DMS79 treated with DMSO at 0.1 percent for 48 hours (cell line): ENCODE measurements around the gene SMAD5.

Experiments used
- DNase-seq: peaks from one replicate; lab custom pipeline; 2025; lab: John Stamatoyannopoulos, UW

Gene SMAD5

DNA sequence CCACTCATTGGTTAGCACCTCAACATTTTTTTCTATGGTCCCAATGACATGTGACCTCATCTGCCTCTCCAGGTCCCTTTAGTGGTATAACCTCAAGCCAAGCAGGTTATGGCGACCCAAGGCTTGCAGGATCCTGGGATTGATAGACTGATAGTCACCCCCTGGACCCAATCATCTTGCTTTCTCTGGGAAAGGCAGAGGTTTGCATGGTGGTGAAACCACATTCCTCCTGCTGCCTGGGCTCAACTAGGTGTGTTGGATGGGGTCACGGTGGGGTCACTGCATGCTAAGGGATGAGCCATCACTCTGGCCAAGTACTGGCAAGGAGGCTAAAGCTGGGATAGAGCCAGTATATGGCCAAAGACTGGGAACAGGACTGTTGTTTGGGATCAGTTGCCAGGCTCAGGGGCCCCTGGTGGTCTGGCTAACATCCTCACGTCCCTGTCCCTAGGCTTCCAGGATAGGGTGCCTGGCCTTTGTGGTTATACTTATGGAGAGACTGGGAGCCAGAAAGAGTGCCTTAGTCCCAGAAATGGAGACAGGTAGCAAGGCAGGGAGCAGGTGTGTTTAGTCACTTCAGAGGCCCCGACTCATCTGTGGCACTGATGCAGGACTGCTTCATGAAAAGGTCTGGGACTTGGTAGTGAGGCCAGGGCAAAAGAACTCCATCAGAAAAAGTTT, 65.0 kb downstream of the SMAD5 start:
- no peak for DNase-seq

DNA sequence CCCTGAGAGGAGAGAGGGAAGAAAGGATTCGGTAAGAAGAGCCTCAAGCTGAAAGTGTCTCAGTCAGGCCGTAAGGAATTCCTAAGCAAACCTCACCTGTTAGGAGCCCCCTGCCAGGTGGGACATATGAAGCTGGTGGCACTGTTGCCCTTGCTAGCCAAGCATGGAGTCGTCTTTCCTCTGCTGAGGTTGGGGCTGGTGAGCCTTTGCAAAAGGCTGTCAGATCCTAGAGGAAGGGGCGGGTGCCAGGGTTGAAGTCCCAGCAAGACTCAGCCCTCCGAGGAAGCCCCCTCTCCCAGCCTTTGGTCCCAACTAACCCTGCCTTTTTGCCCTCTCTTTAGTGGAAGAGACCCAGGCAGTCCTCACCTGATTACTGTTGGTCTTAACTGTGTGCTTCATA, 65.8 kb downstream of the SMAD5 start:
- no peak for DNase-seq

DNA sequence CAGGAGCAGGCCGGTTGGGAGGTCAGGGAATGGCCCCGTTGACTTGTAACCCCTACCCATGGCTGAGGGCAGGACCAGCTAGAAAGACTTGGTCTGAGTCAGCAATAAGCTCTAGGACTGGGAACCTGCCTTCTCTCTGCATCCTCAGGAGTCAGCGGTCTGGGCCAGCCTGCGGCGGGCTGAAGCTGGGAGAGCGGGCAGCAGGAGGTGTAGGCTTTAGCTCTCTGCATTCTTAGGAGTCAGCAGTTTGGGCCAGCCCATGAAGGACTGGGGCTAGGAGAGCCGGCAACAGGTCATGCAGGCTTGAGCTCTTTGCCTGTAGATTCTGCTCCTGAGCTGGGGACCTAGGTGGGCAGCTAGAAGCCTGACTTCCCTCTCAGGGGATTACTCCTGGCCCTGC, 66.8 kb downstream of the SMAD5 start:
- no peak for DNase-seq

DNA sequence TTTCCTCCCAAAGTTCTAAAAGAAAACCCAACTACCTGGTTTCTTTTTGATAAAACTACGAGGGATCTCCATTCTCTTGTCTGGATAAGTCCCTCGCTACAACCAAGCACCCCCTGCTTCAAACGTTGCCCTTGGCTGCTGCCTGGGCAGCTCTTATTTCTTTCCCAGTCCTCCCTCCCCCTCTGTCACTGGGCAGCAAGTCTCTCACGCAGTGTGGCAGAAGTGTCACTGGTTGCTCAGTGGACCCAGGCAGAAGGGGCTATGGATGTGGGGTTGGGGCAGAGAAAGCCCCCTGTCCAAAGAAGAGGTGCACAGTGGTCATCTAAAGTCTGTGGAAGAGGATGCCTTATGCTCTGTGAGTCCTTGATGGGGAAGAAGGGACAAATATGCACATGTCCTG, 67.5 kb downstream of the SMAD5 start:
- DNase-seq, result no peak

DNA sequence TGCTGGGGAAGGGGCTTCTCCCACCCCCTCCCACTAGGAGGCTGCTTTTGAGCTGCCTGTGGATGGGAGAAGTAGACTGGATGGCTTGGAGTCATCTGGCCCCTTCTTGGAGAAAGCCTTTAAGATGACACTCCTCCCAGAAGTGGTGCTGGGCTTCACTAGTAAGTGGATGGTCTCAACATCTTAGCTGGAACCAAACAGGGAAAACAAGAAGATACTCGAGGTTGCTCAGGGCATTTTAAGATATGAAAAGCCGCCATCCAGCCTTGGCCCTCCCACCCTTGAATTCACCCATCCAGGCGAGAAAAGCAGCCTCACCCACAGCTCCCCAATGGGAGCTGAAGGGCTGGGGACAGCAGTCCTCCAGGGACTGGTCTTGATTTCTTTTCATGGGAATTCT, 68.1 kb downstream of the SMAD5 start:
- DNase-seq, result no peak

DNA sequence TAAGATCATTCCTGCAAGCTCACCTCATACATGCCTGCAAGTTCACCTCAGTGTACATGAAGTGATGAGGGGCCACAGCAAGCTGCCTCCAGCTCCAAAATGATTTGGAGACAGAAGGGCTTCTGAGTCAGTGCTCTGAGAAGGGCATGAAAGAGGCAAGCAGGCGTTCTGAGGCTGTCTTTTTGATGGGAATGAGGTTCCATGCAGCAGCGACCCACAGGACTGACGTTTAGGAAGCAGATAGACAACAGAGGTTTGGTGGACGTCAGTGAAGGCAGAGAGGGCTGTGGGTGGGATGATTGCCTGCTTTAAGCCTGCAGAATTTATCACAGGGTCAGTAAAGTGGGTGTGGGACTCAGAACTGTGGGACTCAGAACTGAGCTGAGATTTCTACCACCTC, 69.2 kb downstream of the SMAD5 start:
- DNase-seq, result no peak

DNA sequence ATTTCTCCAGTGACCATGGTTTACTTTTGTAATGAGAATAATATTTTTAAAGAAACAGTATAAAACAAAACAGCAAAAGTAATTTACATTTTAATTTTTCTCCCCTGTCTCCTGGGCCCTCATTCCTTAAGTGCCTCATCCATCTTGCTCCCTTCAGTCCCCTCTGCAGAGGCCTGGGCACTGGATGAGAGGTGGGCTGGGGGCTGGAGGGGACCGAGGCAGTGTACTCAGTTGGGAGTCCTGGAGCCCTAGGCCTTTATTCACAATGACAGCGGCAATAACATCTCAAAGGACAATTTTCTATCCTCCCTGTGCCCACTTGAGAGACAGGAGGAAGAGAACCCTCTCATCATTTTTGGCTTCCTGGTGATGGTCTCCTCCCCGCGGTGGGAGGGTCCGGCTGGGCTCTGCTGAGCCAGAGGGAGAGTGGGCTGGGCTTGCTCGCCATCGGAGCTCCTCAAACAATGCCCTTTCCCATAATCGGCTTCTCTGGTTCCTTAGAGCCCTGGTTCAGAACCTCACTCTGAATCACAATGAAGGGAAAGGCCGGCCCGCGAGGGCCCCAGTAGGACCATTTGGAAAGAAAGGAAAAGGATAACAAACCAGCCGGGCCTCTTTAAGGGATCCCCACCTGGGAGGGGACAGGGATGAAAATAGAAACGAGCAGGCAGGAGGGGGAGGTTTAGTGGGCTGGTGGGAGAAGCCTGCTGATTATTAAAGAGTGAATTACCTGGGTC, 70.0 kb downstream of the SMAD5 start:
- DNase-seq, result no peak

DNA sequence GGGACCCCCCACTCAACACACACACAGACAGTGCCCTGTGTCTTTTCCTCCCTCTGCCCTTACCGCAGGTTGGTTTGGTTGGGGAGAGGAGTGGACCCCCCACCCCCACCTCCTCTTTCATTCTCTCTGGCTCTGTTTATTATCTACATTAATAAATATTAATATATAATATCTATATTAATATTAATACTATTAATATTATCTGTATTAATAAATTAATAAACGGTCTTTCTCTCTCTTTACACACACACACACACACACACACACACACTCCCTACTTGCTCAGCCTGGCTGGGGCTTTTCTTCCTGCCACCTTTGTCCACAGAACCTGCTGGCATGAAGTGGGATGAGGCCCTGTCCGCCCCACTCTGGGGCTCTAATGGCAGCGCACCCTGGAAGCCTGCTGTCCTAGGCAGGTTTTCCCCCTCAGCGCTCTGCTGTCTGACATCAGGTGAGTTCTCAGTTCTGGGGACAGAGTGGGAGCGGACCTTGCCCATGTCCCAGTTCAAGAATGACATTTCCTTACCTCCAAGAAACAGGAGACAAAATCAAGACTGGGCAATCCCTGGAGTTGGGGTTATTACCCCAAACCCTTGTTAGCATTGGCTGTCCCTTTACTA, 70.8 kb downstream of the SMAD5 start:
- no peak for DNase-seq

DNA sequence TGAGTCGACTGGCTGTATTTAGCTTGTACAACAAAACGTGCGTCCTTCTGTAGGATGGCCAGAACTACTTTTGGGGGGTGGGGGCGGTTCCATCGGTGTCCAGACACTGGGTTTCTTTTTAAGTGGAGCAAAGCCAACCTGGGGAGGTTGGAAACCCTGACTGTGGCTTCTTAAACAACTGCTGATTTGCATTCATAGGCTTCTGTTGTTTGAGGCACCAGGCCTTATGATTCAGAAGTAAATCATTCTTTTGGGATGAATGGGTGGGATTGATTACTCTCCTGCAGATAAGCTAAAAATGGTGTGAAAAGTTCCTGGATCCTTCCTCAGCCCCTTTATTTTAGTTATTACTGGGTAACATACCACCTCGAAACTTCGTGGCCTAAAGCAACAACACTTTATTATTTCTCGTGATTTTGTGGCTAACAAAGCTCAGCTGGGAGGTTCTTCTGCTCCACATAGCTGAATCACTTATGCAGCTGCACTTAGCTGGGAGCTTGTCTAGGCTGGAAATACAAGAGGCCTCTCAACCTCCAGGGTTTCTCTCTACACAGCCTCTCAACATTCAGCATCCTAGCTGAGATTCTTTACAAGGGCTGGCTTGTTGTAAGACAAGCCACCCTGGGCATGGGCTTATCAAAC, 72.5 kb downstream of the SMAD5 start:
- no peak for DNase-seq

DNA sequence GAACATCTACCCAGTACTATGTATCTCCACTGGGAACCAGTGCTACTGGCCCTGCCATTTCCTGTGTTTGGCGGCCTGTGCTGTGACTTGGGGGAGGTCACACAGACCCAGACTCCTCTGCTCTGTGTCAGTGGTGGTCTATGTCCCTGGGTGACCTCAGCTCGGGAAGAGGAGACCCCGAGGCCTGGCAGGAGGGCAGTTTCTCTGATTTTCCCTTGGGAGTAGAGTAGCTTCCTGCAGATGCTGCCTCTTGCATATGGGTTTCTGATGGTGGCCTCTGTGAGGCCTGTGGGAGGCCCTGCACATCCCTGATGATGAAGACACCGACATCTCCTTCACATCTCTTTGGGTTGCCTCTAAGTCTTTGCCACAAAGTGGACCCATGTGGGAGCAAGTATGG, 73.3 kb downstream of the SMAD5 start:
- no peak for DNase-seq

DNA sequence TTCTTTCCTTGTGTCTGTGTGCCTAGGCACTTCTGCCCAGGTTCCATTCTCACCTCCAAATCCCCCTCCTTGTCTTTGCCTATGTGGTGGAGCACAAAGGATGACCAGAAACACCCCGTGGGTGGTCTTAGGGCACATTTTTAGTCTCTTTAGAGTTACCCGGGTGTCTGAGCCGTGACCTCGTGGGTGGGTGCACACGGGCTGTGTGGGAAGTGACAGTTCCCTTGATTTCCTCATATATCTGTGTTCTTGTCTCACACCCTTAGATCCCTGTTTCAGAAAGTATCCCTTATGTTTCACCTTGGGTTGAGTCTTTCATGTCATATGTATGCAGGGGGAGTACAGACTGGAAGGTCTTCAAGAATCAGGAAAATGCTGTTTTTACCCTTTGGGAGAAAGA, 73.7 kb downstream of the SMAD5 start:
- DNase-seq, result no peak

DNA sequence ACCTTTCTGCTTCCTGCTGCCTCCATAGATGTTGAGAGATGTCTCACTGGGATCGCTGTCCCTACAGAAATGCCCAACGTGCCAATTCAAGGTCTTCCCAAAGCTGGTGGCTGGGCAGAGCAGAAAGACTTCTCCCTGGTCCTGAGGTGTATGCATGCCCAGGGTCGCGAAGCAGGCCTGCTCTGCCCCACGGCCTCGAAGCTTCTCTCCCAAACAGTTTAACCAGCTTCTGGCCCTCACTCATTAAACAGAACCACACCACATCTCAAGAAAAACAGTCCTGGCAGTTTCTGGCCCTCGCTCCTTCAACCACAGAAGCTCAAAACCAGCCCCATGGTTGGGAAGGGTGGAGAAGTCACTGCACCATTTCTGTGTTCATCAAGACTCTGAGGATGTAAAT, 75.0 kb downstream of the SMAD5 start:
- DNase-seq, result no peak

DNA sequence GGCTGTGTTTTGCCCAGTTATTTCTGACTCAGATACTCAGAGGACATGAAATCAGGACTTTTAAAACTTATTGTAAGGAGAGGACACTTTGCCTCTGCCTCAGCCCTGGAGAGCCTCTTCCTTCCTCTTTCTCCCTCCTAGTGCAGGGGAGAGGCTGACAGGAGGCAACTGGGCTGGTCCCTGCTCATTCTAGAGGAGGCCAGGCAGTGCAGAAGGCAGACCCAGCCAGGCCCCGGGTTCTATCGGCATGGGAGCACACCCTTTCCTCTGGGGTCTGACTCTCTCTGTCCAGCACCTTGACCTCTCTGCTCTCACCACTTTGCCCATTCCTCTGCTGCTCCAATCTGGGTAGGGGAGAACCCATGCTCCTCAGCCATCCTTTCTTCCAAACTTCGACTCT, 76.3 kb downstream of the SMAD5 start:
- no peak for DNase-seq

DNA sequence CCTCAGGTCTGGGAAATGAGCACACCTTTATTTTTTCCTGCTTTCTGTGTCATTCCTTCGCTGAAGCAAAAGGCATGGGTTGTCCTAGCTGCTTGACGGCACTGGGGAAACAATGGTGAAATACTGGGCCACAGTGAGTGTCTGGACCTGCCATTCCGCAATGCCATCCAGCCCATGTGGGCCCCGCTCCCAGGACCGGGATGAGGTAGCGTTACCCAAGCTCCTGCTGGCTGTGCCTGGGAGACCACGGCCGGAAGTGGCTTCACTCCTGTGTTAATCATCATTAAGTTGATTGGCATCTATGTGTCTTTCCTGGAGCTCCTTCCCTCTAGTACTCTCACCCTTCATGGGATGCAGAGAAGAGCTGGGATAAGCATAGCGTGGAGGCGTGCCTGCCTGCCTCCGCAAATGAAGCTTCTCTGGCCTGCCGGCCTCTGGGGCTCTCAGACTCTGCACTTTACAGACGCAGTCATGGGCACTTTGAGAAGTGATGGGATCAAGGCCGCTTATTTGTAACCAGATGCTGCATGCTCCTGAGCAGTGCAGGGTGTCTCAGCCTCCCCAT, 76.8 kb downstream of the SMAD5 start:
- DNase-seq, result no peak

DNA sequence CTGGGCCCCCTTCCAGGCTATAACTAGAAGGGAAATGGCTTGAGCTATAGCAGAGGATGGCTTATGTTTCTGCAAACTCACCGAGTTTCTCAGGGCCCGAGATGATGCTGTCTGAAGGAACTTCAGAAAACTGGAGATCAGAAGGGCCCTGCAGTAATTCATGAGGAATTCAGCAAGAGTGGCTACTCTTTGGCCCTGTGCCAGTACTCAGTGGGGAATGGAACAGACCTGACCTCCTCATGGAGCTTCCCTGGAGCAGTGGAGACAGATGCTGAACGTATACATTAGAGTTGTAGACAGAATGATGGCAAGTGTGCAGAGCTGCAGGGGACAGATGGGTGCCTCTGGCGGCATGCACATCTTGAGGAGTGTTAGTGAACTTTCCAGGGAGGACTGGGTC, 77.6 kb downstream of the SMAD5 start:
- DNase-seq, result no peak

DNA sequence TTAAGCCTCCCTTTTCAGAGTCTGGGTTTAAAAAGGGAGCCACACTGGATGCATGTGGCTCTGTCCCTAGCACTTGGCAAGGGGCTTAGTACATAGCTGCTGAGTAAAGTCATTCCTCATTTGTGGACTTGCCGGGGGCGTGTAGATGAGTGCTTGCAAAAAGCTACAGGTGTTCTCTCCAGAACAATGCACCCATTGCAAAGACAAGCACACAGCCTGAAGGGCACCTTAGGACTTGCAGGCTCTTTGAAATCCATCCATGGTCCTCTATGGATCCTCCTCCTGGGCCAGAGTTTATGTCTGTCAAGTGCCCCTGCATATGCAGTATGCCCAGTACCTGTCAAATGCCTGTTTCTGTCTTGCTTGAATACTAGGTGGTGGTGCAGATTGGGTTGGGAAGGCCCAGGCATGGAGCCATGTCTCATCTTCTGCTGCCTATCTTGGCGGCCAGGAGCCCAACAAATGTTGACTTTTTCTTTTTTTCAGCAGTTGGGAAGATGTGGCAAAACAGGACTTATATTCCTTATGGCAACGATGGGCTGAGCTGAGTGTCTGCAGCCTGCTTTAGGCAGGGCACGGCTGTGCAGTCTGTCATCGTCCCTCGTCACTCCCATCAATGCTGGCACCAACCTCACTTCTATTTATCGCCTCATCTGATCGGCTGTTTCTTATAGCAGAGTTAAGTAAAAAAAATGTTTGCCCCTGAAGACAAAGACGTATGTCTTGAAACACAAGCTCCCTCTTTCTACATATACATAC, 78.8 kb downstream of the SMAD5 start:
- DNase-seq, result no peak

DNA sequence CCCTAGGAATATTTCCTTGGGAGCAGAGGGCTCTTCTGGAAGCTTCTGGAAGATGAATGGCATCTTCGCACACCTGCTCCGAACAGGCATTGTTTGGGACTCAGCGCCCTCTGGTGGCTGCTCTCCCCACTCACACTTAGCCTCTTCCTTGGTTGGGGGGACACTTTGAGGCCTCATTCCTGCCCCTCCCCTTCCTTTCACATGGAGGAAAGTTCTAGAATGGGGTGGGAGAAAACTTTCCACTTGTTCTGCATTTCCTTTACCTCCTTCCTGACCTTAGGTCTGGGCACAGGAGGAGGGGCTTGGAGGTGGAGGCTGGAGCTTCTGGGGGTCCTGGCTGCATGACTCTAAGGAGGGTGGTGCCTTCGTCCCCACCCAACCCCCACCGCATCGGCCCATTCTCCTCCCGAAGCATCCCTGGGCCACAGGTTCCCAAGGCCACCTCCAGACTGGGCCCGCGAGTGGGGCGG, 79.6 kb downstream of the SMAD5 start:
- DNase-seq, result peak; percentile 1

DNA sequence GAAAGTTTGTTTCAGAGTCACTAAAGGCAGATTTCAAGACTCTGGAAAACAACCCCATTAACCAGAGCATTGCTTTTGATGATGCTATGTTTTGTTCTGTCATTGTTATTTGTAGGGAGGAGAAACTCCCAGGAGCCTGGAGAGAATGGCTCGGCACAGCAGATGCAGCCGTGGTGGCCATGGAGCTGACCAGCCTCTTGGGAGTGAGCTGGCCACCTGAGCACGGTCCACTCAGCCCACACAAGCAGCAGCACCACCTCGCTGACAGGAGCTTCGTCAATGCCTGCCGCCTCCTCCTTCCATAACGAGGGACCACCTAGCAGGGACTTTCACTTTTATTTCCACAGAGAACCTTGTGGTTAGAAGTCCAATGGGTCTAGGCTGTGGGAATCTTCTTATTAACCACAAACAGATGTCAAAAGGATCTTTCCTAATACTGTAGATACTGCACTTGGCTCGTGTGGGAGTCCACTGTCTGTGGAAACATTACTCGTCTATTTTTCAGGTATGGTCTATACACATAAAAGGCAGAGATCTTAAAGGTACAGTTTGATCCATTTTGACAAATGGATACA, 81.4 kb downstream of the SMAD5 start:
- no peak for DNase-seq

DNA sequence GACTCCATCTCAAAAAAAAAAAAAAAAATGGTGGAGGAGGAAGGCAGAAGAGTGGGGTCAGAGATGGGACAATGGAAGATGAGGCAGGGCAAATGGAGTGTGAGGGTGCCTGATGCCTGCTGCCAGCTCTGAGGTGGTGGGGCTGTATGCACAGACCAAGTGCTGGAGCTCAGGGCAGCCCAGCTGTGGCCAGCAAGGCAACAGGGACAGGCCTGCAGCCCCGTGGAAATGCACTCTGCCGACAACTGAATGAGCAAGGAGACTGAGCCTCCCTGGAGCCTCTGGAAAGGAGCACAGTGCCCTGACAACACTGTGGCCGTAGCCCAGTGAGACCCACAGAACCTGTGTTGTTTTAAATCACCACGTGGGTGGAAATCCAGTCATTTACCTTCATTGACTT, 83.2 kb downstream of the SMAD5 start:
- no peak for DNase-seq

DNA sequence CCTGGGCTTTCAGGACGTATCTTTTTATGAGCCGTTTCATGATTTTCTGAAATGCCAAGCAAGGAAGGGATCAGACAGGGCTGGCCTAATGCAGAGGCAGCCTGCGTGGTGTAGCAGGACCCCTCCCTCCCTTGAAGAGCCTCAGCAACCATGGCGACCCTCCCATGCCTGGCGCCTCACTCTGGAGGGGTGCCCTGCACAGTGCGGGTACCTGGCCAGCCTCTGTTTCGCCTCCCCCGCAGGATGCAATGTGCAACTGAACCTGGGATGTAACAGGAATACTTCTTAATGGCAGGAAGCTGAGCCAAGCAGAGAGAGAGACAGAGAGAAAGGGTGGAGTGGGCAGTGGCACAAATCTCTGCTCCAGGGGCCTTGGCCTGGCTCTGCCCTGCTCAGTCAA, 83.6 kb downstream of the SMAD5 start:
- DNase-seq, result no peak

DNA sequence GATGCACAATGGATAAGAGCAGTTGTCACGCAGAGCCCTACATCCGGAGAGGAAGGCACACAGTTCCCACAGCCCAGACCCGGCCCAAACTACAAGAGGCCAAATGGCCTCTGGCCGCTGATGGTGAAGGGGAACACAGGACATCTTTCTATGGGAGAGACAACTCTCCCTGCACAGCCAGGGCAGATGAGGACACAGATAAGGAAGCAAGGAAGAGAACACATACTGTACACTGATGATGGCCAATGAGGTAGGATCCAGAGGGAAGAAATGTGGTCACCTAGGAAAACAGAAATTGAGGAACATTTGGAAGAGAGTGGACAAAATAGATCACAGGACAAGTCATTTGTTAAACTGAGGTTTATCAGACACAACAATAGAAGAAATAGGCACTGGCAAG, 88.7 kb downstream of the SMAD5 start:
- DNase-seq, result no peak
